Neural crest cell (in vitro differentiated cells): ENCODE data around the gene TIMP3. TPM values are rescaled to one million over a fixed set of nuclear protein-coding genes. Genes with fewer than 3 reads are reported as not detected.

ENCODE experiments used
- DNase-seq: peaks from one replicate; pipeline ENCODE4 v3.0.0; 2021; ENCODE audit warnings: low read depth, mixed read lengths, low spot score
- H3K27ac Mint-ChIP-seq: one replicate; pipeline ENCODE4 v1.8.0; 2021; ENCODE audit warnings: mild to moderate bottlenecking, mixed read lengths; ENCODE audit not compliant: unreplicated experiment
- H3K27me3 Mint-ChIP-seq: 2 replicates; pipeline ENCODE4 v1.8.0; 2021; ENCODE audit warnings: low read depth, mild to moderate bottlenecking, mixed read lengths
- H3K36me3 Mint-ChIP-seq: 2 replicates; pipeline ENCODE4 v1.8.0; 2021; ENCODE audit warnings: low read depth, mild to moderate bottlenecking, mixed read lengths
- H3K4me1 Mint-ChIP-seq: 2 replicates; pipeline ENCODE4 v1.8.0; 2021; ENCODE audit warnings: mixed read lengths
- H3K4me3 Mint-ChIP-seq: one replicate; pipeline ENCODE4 v1.8.0; 2021; ENCODE audit warnings: mild to moderate bottlenecking, mixed read lengths
- H3K9me3 Mint-ChIP-seq: 2 replicates; pipeline ENCODE4 v1.8.0; 2021; ENCODE audit warnings: mixed read lengths
- CTCF ChIP-seq: fragments of 200-600 bp; sonication (generic); conservative IDR thresholded peaks from 2 replicates; pipeline ENCODE4 v1.5.0; 2021; ENCODE audit warnings: antibody characterized with exemption, mild to moderate bottlenecking
- total RNA-seq: library from RNA; stranded (reverse); gene quantifications from 2 replicates; pipeline ENCODE4 v1.2.1, GENCODE V29; 2021

The TIMP3 gene
- total RNA-seq, 1 donor from 2014 or later, result 21.6 TPM

GRCh38 chr22:32849501-32849900, 48.0 kb downstream of the TIMP3 start:
- TF ChIP-seq CTCF, result no peak
- Mint-ChIP-seq H3K4me1 (peaks cover 9% of the 10 kb centered on the region), H3K9me3 (no peaks in the 10 kb centered on the region), H3K4me3 (no peak overlapping the region), H3K27ac (no peak overlapping the region), H3K27me3 (no peaks in the 10 kb centered on the region), H3K36me3 (no peaks in the 10 kb centered on the region)
- DNase-seq, result no peak

- no peaks in the 10 kb centered on the region for H3K36me3 Mint-ChIP-seq
- H3K4me3 Mint-ChIP-seq, result no peak overlapping the region
- TF ChIP-seq CTCF, result no peak
- H3K27me3 Mint-ChIP-seq, result no peaks in the 10 kb centered on the region
- no peaks in the 10 kb centered on the region for H3K9me3 Mint-ChIP-seq
- DNase-seq, result no peak
- peaks cover 9% of the 10 kb centered on the region for H3K4me1 Mint-ChIP-seq
- no peak overlapping the region for H3K27ac Mint-ChIP-seq
Observed at GRCh38 chr22:32850157-32850556, 48.7 kb downstream of the TIMP3 start.

- DNase-seq, result no peak
- no peaks in the 10 kb centered on the region for H3K36me3 Mint-ChIP-seq
- no peaks in the 10 kb centered on the region for H3K27me3 Mint-ChIP-seq
- no peak for TF ChIP-seq CTCF
- H3K9me3 Mint-ChIP-seq, result no peaks in the 10 kb centered on the region
- H3K4me1 Mint-ChIP-seq, result peaks cover 9% of the 10 kb centered on the region
- no peak overlapping the region for H3K27ac Mint-ChIP-seq
- no peak overlapping the region for H3K4me3 Mint-ChIP-seq
Observed at GRCh38 chr22:32850591-32851517, 49.3 kb downstream of the TIMP3 start.

GRCh38 chr22:32852395-32853251, 51.1 kb downstream of the TIMP3 start:
- H3K27me3 Mint-ChIP-seq, result no peaks in the 10 kb centered on the region

More at GRCh38 chr22:32852395-32853251, 51.1 kb downstream of the TIMP3 start:
- no peak for DNase-seq
- Mint-ChIP-seq H3K9me3 (no peaks in the 10 kb centered on the region), H3K4me1 (peaks cover 9% of the 10 kb centered on the region), H3K27ac (peak overlapping the region; percentile 48), H3K36me3 (no peaks in the 10 kb centered on the region), H3K4me3 (no peak overlapping the region)
- no peak for TF ChIP-seq CTCF
